ENCODE results near the gene SMIM38. TPM values are rescaled to one million over a fixed set of nuclear protein-coding genes. Genes with fewer than 3 reads are reported as not detected.

Gene SMIM38
- polyA plus RNA-seq, 3 donors: 0.09 to 2.0 (median 0.34) TPM

DNA sequence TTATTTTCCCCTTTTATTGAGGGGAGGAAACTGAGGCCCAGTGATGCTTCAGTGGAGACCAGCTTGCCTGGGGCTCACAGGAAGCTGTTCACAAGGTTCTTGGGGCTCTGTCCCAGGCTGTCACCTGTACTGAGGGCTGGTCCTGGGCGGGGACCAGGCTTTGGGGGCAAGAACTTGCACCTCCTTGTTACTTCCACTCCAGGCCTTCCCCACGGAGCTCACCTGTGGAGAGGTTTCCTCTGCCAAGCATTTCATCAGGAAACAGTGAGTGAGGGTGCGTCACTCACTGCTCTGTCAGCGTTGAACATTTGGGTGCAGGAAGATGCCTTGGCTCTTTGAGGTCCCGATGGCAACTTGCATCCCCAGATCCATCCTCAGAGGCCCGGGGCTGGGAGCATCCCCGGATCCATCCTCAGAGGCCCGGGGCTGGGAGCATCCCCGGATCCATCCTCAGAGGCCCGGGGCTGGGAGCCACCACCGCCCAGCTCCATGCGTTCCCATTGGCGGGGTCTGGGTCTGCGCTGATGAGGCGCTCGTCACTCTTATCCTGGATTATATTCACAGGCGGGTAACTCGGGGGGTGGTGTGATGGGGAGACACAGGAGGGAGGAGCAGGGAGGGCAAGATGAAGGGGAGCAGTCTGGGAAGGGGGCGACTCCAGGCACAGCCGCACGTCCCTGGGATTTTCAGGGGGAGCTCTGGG, 1.4 kb upstream of the SMIM38 start:
- WGBS, 3 donors: 92 to 94% (median 92%) methylated on average over 21 of the region's 21 CpGs
- H3K27ac ChIP-seq (ENCODE audit: low read depth, low read length): no peak overlapping the region

DNA sequence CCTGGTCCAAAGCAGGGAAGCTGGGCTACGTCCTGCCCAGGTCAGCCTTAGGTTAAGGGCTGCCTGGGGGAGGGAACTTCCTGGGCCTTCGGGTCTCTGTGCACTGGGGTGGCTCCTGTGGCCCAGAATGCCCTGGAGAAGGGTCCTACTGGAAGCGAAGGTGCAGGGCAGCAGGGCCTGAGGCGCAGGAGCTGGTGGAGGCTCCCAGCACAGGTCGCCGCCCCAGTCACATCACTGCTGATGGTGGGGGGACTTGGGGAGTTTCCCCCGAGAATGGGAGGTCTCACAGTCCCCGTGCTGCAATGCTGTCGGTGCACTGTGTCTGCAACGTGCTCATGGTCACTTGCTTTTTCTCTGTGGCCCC, 815 bp upstream of the SMIM38 start:
- 86 to 94% (median 90%) methylated on average over 9 to 10 of the region's 10 CpGs for WGBS, 3 donors

DNA sequence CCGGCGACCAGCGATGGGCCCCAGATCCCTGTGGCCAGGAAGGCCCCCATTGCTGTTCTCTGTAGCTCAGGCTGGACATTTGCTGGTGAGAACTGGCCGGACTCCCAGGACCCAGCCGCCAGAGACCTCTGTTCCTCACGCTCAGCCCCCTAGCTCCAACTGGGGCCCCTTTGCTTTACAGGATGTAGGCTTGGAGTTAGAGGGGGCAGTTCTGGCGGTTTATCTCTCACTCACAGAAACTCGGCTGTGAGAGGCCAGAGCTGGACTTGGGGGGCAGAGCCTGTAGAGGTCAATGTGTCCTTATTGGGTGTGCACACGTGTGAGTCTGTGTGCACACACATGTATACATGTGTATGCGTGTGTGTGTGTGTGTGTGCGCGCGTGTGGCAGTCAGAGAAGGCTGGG, 502 bp downstream of the SMIM38 start:
- H3K27ac ChIP-seq (ENCODE audit: low read depth, low read length): no peak overlapping the region
- 72 to 88% (median 78%) methylated on average over 13 of the region's 13 CpGs for WGBS, 3 donors

More for the DNA sequence above, 815 bp upstream of the SMIM38 start:
- H3K27ac ChIP-seq (ENCODE audit: low read depth, low read length): no peak overlapping the region

DNA sequence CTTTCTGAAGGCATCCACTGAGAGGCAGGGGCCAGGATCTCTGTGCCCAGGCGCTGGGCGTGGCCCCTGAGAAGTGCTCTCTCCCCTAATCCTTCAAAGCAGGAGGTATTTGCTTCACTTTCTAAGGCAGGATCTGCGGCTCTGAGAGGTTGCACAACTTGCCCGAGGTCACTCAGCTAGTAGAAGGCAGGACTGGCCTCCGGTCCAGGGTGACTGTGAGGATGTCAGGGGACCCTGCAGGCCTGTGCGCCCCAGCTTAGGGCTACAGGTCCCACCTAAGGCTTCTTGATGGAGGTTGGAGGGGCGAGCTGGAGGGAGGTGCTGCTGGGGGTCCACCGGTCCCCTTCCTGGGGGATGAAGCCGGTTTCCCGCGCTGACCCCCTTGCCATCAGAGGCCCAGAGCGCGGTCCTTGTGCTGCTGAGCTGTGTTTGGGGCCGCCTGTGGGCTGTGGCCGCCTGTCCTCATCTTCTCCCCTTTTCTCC, 979 bp downstream of the SMIM38 start:
- H3K27ac ChIP-seq (ENCODE audit: low read depth, low read length): no peak overlapping the region
- WGBS, 3 donors: 78 to 85% (median 79%) methylated on average over 14 to 15 of the region's 15 CpGs

DNA sequence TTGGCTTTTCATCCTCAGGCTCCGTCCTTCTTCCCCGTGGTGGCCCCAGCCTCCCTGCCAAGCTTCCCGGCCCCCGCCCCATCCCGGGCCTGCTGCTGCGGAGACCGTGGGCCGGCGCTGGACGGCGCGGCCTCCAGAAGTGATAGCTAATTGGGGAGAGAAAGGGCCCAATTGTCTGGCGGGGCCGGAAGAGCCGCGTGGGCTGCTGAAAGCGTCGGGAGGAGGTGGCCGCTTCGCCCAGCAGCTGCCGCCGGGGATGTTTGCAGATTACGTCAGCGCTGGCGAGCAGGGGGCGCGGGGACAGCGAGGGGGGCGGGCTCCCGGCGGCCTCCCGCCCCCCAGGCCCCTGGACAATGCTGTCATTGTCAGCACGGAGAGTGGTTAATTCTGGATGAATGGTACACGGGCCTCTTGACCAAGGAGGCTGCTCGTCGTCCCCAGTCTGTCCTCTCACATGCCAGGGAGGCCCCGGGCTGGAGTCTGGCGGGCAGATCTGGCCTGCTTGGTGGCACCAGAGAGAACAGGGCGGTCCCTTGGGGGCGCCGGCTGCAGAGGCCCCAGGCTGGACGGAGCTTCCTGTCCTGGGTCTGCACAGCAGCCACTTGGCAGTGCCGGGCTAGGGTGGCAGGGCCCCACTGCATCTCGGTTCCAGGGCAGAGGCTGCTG, 1.6 kb downstream of the SMIM38 start:
- H3K27ac ChIP-seq (ENCODE audit: low read depth, low read length): no peak overlapping the region
- 19 to 41% (median 28%) methylated on average over 44 of the region's 44 CpGs for WGBS, 3 donors

DNA sequence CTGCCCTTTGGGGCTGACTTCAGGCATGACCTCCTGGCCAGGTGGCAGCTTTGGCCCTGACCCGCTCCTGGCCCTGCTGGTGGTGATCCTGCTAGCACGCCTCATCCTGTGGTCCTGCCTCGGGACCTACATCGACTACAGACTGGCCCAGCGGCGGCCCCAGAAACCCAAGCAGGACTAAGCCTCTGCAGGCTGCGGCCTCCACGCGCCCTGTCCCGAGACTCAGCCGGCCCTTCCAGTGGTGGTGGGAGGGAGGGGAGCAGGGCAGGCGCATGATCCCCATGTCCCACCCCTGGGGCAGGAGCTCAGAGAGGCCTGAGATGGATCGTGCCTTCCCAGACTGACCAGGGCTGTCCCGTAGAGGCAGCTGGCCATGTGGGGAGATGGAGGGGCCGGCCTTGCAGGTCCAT, 2.1 kb downstream of the SMIM38 start:
- no peak overlapping the region for H3K27ac ChIP-seq (ENCODE audit: low read depth, low read length)
- WGBS, 3 donors: 93 to 96% (median 94%) methylated on average over 15 of the region's 15 CpGs

DNA sequence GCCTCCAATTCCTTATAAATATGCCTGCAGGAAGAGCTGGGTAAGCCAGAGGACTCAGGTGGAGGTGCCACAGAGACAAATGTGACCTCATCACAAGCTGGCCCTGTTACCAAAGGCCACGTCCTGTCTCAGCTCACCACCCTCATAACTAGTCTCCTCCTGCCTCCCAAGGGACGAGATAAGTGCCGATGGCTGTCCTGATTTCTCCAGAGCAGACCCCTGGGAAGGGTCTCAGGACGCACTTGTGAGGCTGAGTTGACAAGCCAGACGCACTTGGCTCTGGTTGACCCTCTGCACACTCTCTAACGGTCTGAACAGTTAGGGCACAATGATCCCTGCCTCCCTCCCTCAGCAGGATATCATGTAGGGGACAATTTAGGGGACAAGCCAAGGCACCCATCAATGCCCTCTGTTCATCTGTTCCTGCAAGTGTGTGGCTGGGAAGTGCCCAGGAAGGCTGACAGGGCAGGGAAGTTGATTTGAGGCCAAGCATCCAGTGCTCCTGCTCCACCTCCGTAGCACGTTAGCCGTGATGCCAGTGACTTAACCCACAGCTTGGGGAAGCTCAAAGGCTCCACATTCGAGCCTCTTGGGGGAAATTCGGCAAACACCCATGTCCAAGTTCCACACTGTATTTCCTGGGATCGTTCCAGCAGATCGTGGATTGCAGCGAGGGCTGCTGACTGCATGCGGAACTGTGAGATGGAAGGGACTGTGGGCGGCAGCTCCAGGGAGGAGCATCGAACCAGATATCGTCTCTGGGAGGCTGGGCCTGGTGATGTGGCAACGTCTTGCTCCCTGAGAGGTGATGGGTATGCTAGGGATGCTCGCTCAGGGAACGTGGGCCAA, 2.8 kb downstream of the SMIM38 start:
- WGBS, 3 donors: 88 to 90% (median 88%) methylated on average over 21 of the region's 21 CpGs
- H3K27ac ChIP-seq (ENCODE audit: low read depth, low read length): no peak overlapping the region

DNA sequence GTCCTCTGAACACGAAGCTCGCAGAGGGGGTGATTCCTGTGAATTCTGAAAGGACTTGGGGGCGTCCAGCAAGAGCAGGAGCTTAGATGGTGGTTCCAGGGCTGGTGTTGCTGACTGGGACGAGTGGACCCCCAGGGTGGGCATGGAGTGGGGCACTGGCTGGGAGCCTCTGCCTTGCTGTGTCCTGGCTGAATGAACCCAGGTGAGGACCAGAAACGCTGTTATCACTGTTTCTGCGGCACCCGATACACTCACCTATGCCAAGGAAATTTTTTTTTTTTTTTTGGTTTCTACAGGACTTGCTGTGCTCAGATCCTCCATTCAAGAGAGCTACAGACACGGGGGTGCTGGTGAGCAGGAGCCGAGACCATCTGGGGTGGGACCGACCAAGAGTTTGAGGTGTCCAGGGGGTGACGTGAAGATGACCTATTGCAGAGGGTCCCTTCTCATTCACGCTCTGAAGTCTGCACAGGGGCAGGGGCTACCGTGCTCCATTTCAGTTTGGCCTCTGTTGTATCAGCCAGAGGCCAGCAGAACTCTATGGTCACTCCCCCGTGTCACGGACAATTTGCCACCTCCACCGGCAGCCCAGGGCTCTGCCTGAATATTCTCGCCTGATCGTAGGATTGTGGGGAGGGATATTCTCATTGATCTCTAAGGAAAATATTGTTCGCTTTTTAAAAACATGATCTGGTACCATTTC, 3.6 kb downstream of the SMIM38 start:
- 94 to 97% (median 94%) methylated on average over 19 of the region's 19 CpGs for WGBS, 3 donors
- H3K27ac ChIP-seq (ENCODE audit: low read depth, low read length): no peak overlapping the region

DNA sequence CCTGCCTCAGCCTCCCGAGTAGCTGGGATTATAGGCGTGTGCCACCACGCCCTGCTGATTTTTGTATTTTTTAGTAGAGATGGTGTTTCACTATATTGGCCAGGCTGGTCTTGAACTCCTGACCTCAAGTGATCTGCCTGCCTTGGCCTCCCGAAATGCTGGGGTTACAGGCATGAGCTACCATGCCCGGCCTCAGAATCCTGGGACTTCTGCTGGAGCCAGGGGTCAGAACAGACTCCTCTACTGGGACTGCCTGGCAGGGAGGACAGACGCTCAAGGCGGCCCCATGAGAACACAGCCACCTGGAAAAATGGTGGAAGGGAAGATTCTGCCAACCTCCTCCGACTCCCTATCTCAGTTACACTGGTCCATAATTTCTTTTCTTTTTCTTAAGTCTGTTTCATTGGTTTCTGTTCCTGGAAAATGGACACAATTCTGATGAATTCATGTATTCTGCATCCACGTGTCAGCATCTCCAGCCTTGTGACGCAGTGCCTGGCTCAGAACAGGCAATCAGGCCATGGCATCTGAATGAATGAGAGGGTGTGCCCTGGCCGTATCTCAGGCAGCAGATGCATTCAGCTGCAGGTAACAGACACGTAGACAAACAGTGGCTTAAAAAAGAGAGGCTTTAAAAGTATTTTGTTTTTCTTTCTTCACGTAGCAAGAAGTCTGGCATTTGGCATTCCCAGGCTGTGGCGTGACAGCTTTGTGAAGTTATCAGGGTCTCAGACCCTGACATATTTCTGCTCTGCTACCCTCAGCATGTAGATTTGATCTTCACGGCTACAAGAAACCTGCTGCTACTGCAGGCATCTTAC, 4.8 kb downstream of the SMIM38 start:
- 85 to 92% (median 91%) methylated on average over 15 of the region's 15 CpGs for WGBS, 3 donors
- no peak overlapping the region for H3K27ac ChIP-seq (ENCODE audit: low read depth, low read length)

DNA sequence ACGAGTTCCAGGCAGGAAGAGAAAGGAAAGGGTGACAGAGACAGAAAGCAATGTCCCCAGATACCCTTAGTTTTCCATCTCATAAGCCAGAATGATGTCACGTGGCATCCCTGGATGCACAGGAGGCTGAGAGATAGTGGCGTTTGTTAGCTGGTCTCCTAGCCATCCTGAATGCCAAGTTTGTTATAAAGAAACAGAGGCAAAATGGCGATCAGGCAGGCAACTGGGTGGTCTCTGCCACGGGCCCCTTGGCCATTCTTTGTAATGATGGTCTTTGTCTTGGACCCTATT, 5.3 kb downstream of the SMIM38 start:
- no peak overlapping the region for H3K27ac ChIP-seq (ENCODE audit: low read depth, low read length)
- WGBS, 3 donors: 75 to 86% (median 84%) methylated on average over 5 of the region's 5 CpGs

DNA sequence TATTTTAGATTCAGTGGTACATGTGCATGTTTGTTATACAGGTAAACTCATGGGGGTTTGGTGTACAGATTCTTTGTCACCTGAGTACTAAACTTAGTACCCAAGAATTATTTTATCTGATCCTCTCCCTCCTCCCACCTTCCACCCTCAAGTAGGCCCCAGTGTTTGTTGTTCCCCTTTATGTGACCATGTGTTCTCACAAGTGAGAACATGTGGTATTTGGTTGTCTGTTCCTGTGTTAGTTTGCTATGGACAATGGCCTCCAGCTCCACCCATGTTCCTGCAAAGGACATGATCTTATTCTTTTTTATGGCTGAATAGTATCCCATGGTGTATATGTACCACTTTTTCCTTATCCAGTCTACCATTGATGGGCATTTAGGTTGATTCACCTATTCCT, 6.8 kb downstream of the SMIM38 start:
- H3K27ac ChIP-seq (ENCODE audit: low read depth, low read length): no peak overlapping the region

DNA sequence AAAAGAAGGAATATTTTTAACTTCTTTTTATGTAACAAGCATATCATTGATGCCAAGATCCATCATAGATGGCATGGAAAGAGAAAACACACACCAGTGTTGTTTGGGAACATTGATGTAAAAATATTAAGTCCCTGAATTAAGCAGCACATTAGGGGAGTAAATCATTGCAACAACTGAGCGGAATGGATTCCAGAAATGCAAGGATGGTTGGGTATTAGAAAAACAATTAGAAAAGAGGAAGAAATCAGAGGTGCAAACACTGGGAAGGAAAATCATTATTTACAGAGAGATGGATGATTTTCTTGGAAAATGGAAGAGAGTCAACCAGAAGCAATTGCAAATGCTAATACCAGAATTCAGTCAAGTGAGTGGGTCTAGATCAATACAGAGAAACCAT, 8.1 kb downstream of the SMIM38 start:
- H3K27ac ChIP-seq (ENCODE audit: low read depth, low read length): no peak overlapping the region
- 95 to 97% (median 97%) methylated on average over 1 of the region's 1 CpG for WGBS, 3 donors

DNA sequence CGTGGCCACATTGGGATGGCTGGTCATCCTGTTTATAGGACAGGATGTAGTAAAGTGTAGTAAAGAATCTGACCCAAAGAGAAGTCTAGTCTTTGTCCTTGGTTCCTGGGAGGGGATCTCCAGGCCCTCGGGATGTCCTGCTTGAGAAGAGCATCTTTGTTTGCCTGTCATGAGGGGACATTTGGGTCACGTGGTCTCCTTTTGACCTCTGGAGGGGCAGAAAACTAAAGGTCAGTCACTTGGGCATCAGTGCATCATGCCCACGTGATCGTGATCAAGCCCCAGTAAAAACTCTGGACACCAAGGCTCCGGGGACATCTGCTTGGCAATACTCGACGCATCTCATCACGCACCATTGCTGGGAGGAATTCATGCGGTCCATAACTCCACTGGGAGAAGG, 9.1 kb downstream of the SMIM38 start:
- WGBS, 3 donors: 73 to 87% (median 78%) methylated on average over 10 of the region's 10 CpGs
- H3K27ac ChIP-seq (ENCODE audit: low read depth, low read length): no peak overlapping the region

DNA sequence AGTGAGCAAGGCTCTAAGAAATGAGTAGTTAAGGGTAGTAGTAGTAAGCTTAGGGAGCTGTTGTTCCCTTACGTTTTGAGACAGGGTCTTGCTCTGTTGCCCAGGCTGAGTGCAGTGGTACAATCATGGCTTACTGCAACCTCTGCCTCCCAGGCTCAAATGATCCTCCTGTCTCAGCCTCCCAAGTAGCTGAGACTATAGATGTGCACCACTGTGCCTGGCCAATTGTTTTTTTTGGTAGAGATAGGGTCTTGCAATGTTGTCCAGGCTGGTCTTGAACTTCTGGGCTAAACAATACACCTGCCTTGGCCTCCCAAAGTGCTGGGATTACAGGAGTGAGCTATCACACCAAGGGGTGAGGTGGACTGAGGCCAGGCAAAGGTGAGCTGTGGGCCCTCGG, 10.0 kb downstream of the SMIM38 start:
- no peak overlapping the region for H3K27ac ChIP-seq (ENCODE audit: low read depth, low read length)
- WGBS, 3 donors: 70 to 97% (median 85%) methylated on average over 2 of the region's 2 CpGs

DNA sequence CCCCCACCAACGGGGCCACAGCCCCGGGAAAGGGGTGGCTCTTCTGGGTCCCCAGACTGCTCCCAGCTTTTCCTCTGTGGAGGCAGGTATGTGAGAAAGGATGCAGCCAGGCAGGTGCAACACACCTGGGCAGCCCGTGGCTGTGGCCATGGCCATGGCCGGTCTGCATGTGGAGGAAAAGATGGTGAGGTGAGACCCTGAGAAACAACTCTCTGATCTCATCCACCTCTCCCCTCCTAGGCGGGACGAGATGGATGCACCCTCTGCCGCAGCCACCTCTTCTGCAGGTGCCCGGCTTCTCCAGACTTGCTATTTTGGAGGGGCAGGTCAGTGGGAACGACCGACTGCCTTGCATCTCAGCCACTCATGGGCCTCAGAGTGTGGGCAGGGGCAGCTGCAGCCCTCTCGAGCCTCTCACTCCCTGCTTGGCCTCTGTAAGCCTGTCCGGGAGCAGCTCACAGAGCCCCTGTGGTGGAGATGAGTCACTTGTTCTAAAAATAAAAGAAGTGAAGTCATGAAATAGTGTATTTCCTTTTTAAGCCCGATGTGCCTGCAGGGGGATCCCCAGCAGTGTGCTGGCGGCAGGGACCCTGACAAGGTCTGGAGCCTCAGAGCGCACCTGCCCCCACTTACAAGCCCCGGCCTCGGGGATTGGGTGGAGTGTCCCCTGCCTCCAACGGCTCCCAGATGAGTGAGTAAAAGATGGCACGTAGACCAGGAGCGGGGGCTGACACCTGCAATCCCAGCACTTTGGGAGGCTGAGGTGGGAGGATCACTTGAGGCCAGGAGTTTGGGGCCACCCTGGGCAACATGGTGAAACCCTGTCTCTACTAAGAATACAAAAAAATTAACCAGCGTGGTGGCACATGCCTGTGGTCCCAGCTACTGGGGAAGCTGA, 10.7 kb downstream of the SMIM38 start:
- WGBS, 3 donors: 40 to 56% (median 42%) methylated on average over 21 of the region's 21 CpGs
- no peak overlapping the region for H3K27ac ChIP-seq (ENCODE audit: low read depth, low read length)

DNA sequence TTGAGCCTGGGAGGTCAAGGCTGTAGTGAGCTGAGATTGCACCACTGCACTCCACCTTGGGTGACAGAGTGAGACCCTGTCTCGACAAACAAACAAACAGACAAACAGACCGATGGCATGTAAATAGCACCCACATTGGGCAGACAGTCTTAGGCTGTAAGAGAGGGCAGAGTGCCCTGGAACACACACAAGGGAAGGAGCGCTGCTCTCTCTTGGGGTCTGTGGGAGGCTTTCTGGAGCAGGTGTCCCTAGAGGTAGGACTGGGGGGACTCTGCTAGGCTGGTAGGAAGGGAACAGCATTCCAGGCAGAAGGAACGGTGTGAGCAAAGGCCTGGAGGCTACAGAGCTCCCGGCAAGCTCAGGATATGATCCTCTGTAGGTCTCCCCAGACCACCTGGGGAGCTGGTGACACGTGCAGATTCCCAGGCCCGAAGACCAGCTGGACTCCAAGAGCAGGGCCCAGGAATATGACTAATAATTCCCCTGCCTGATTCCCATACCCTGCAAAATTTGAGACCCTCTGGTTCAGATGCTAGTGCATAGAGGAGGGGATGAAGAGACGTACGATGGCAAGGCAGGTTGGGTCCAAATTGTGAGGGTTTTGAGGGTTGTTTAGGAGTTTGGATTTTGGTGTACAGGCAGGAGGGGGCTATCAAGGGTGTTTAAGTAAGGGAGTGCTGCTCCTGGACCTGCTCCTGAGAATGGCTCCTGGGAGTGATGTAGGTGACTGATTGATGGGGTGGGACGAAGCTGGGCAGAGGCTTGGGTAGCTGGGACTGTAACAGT, 11.6 kb downstream of the SMIM38 start:
- no peak overlapping the region for H3K27ac ChIP-seq (ENCODE audit: low read depth, low read length)
- 89 to 91% (median 90%) methylated on average over 10 of the region's 10 CpGs for WGBS, 3 donors

Data from adipose tissue (tissue), 3 donors.